ENCODE data around the gene C10orf105. TPM values are rescaled to one million over a fixed set of nuclear protein-coding genes. Genes with fewer than 3 reads are reported as not detected.

Gene C10orf105
- total RNA-seq, 1 donor from 2014 or later, result not detected

DNA sequence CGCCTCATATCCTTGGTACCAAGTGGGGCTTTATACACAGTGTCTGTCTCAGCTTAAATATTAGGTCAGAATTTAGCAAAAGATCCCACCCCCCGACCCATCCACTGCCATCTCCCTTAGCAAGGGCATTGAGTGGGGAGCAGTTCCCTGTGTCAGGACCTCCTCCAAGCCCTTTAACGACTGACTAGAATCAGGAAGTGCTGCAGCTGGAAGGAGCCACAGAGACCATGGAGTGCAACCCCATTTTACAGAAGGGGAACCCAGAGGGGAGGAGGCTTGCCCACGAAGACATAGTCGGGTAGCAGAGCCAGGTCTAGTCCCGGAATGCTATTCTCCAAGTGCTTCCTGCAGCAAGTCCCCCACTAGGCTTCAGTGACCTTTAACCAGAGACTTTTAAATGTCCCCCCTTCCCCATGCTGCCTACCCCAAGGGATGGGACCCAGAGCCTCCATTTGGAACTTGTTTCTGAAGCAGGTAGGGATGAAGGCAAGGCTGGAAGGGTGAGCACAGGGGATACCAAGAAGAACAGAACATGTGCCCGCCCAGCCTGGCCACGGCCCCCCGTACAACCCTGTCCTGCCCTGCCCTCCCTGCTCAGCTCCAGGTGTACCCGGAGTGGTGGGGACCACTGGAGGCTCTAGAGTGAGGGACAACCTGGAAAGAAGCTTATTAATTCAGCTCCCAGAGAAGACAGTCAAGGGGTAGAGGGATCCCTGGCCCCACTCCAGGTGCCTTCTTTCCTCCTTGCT, 41.3 kb downstream of the C10orf105 start:
- DNase-seq (ENCODE audit: low read depth in 2 of 2), result no peak

GRCh38 chr10:71677261-71677660, 42.3 kb downstream of the C10orf105 start:
- no peak for DNase-seq (ENCODE audit: low read depth in 2 of 2)

DNA sequence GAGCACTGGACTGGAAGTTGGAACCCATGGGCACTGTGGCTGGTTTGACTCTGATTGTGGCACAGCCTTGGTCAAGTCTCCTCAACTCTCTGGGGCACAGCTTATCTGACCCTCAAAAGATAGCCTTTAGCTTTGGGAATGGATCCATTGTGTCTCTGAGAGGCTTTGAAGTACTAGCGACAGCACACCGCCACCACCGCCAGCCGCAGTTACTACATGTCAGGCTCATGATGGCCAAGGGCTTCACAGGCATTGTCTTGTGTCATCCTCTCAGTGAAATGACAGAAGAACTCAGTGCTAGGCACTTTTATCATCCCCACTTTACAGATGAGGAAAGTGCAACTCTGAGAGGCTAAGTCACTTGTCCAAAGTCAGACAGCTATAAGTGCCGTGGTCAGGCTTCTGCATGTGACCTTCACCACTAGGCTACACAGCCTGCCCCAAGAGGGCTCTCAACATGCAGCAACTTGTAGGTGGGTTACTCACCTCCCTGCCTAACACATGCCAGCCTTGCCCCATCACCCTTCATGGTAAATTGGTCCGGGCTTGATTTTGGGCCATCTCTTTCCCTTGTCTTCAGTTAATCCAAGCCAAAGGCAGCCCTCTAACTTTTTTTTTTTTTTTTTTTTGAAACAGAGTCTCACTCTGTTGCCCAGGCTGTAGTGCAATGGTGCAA, 44.1 kb downstream of the C10orf105 start:
- DNase-seq (ENCODE audit: low read depth in 2 of 2), result no peak

- DNase-seq (ENCODE audit: low read depth in 2 of 2), result no peak
Observed at GRCh38 chr10:71671994-71672946, 47.3 kb downstream of the C10orf105 start.

DNA sequence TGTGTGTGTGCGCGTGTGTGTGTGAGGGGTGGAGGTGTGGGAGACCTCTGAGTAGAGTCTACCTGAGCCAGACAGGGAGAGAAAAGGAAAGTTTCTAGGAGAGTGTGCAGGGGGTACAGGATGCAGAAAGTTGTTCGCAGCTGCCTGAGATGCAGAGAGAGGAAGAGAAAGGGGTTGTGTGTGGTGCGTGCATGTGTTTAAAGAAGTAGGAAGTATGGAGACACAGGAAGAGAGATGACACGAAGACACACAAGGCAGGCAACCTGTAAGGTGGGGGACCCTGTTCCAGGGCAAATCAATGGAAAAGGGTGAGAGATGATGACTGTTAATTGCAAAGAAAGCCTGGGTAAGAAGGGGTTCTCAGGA, 52.2 kb downstream of the C10orf105 start:
- DNase-seq (ENCODE audit: low read depth in 2 of 2), result no peak

GRCh38 chr10:71666639-71667386, 52.8 kb downstream of the C10orf105 start:
- DNase-seq (ENCODE audit: low read depth in 2 of 2), result no peak

- DNase-seq (ENCODE audit: low read depth in 2 of 2), result no peak
Observed at GRCh38 chr10:71665456-71665855, 54.1 kb downstream of the C10orf105 start.

GRCh38 chr10:71664585-71664984, 55.0 kb downstream of the C10orf105 start:
- no peak for DNase-seq (ENCODE audit: low read depth in 2 of 2)

DNA sequence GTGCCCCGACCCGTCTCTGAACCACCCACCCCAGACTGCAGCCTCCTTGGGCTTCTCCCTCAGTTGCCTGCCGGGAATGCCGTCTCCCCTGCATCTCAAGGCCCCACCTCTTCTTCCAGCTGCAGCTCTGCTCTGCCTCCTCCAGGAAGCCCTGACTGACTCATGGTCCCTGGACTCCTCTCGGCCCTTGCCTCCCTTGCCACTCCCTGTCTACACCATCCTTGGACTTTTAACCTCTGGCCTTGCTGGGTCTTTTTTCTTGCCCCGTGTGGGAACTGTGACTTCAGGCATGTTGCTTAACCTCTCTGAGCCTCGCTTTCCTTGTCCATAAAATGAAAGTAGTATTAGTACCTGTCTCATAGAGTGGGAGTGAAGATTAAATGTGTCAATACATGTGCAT, 56.3 kb downstream of the C10orf105 start:
- no peak for DNase-seq (ENCODE audit: low read depth in 2 of 2)

GRCh38 chr10:71661779-71662336, 57.7 kb downstream of the C10orf105 start:
- no peak for DNase-seq (ENCODE audit: low read depth in 2 of 2)

Other genes with a start within 250 kb of the C10orf105 start
- 12.2 and 14.2 TPM in 2 replicates for gene VSIR, start 53.7 kb upstream of the C10orf105 start, total RNA-seq
- 416 and 874 TPM in 2 replicates for gene PSAP, start 131.5 kb upstream of the C10orf105 start, total RNA-seq
- gene CHST3, start 244.6 kb upstream of the C10orf105 start, total RNA-seq, result 4.6 and 6.2 TPM in 2 replicates

All from dermis microvascular lymphatic vessel endothelial cell (primary cell).